ENCODE data around the gene EPHA6.

DNA sequence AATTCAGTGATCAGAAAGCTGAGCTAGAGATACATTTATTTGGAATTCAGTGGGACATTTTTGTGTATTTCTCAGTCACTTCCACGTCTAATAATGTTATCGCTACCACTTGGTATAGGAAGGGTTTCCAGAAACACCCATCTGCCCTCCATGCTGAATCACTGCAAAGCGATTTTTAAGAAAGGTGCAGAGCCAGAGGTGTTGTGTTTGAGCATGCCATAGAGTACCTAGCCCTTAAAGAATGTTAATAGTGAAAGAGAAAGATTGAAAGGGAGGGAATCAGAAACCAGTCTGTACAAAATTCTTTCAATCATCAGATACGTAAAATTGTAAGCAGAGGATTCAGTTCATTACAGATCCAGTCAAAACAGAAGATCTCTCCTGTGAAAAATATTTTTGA lies 870.1 kb downstream of the EPHA6 start:
- TF ChIP-seq POLR2A (IDR thresholded peaks at IDR 0.05; ENCODE audit: low read length) (no peak), GATA1 (IDR thresholded peaks at IDR 0.05; ENCODE audit: low read depth, low read length) (no peak)

Data from erythroblast (primary cell).